ENCODE results near the gene RNF208. TPM values are rescaled to one million over a fixed set of nuclear protein-coding genes. Genes with fewer than 3 reads are reported as not detected.
A peak's percentile ranks its signal among the peaks of the same experiment; 100 is the strongest.
"Not testable (repeated sequence)": the region's sequence is repeated elsewhere in the genome, so short reads cannot be mapped to it uniquely, and the experiment has no call there.

The RNF208 gene
- polyA plus RNA-seq, 3 donors: 1.5 TPM; not detected in 2

- H3K4me3 ChIP-seq (replicated peaks in 1 of 3; ENCODE audit: low read depth in 2 of 3, low read length in 3 of 3); H3K9ac ChIP-seq (ENCODE audit: insufficient read depth, low read length, poor library complexity, severe bottlenecking); H3K27me3 Mint-ChIP-seq (ENCODE audit: low read depth in 3 of 3); intact Hi-C loops (cut with micrococcal nuclease); H2AFZ ChIP-seq (ENCODE audit: insufficient read depth, low read depth, low read length, poor library complexity, severe bottlenecking); H3K27ac ChIP-seq (ENCODE audit: low read depth in 1 of 2, low read length in 2 of 2); H3K27me3 ChIP-seq (ENCODE audit: control insufficient read depth in 2 of 2, insufficient read depth in 2 of 2, low read length in 2 of 2); H3K9me3 Mint-ChIP-seq; H3K4me1 ChIP-seq (ENCODE audit: control insufficient read depth in 1 of 2, insufficient read depth in 2 of 2, low read length in 2 of 2); H3K4me2 ChIP-seq (replicated peaks; ENCODE audit: extremely low read depth, low read length, poor library complexity, severe bottlenecking); H3K27ac Mint-ChIP-seq; H3K4me3 Mint-ChIP-seq; H3K4me1 Mint-ChIP-seq; DNase-seq; H3K79me2 ChIP-seq (ENCODE audit: insufficient read depth, low read length); H3K9me3 ChIP-seq (replicated peaks in 1 of 2; ENCODE audit: control insufficient read depth in 1 of 2, insufficient read depth in 1 of 2, low read length in 2 of 2): not testable (repeated sequence)
- peaks cover 31 to 73% of the 10 kb centered on the region in 2 donors for H3K36me3 Mint-ChIP-seq
- peaks cover 42 to 55% of the 10 kb centered on the region in 2 donors for H3K36me3 ChIP-seq (replicated peaks in 1 of 2; ENCODE audit: control insufficient read depth in 1 of 2, insufficient read depth in 2 of 2, low read length in 2 of 2)
- TF ChIP-seq, protein P1, sequence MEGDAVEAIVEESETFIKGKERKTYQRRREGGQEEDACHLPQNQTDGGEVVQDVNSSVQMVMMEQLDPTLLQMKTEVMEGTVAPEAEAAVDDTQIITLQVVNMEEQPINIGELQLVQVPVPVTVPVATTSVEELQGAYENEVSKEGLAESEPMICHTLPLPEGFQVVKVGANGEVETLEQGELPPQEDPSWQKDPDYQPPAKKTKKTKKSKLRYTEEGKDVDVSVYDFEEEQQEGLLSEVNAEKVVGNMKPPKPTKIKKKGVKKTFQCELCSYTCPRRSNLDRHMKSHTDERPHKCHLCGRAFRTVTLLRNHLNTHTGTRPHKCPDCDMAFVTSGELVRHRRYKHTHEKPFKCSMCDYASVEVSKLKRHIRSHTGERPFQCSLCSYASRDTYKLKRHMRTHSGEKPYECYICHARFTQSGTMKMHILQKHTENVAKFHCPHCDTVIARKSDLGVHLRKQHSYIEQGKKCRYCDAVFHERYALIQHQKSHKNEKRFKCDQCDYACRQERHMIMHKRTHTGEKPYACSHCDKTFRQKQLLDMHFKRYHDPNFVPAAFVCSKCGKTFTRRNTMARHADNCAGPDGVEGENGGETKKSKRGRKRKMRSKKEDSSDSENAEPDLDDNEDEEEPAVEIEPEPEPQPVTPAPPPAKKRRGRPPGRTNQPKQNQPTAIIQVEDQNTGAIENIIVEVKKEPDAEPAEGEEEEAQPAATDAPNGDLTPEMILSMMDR (IDR thresholded peaks at IDR 0.05): peak; percentile 59
- peaks cover 24% of the 10 kb centered on the region for H4K20me1 ChIP-seq (ENCODE audit: insufficient read depth, low read length)
- WGBS (ENCODE audit: insufficient coverage): 100% methylated on average over 3 of the region's 15 CpGs
Measured at GRCh38 chr9:137262173-137262908, 40.3 kb upstream of the RNF208 start.

DNA sequence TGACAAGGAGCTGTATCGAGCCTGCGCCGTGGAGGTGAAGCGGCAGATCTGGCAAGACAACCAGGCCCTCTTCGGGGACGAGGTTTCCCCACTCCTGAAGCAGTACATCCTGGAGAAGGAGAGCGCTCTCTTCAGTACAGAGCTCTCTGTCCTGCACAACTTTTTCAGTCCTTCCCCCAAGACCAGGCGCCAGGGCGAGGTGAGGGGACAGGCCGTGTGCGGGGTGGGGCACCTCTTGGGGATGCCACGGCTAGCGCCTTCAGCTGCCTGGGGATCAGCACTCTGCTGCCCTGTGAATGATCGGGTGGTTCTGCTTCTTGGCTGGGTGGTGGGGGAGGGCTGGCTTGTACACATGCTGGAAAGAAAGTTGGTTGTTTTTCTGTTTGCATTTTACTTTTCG lies 34.8 kb upstream of the RNF208 start:
- no peak for DNase-seq
- Mint-ChIP-seq H3K27me3 (ENCODE audit: low read depth in 3 of 3) (peaks cover 0 to 6% (median 6%) of the 10 kb centered on the region in 3 donors), H3K4me3 (no peak overlapping the region), H3K27ac (peak overlapping the region in 1 of 7 donors; percentile 28), H3K36me3 (peaks cover 19 to 40% of the 10 kb centered on the region in 2 donors), H3K9me3 (peaks cover 0 to 3% (median 0%) of the 10 kb centered on the region in 7 donors), H3K4me1 (peaks cover 18% of the 10 kb centered on the region)
- WGBS (ENCODE audit: insufficient coverage): 96% methylated on average over 9 of the region's 15 CpGs
- TF ChIP-seq, protein P1 (IDR thresholded peaks at IDR 0.05): no peak
- H3K27me3 ChIP-seq (ENCODE audit: control insufficient read depth in 2 of 2, insufficient read depth in 2 of 2, low read length in 2 of 2): no peaks in the 10 kb centered on the region
- H3K4me2 ChIP-seq (replicated peaks; ENCODE audit: extremely low read depth, low read length, poor library complexity, severe bottlenecking): peak overlapping the region; percentile 98
- H3K36me3 ChIP-seq (replicated peaks in 1 of 2; ENCODE audit: control insufficient read depth in 1 of 2, insufficient read depth in 2 of 2, low read length in 2 of 2): peaks cover 12 to 21% of the 10 kb centered on the region in 2 donors
- peaks cover 25% of the 10 kb centered on the region for H4K20me1 ChIP-seq (ENCODE audit: insufficient read depth, low read length)
- no peak overlapping the region for H3K4me3 ChIP-seq (replicated peaks in 1 of 3; ENCODE audit: low read depth in 2 of 3, low read length in 3 of 3)
- no peak overlapping the region for H2AFZ ChIP-seq (ENCODE audit: insufficient read depth, low read depth, low read length, poor library complexity, severe bottlenecking)
- H3K9me3 ChIP-seq (replicated peaks in 1 of 2; ENCODE audit: control insufficient read depth in 1 of 2, insufficient read depth in 1 of 2, low read length in 2 of 2): no peaks in the 10 kb centered on the region
- no peak overlapping the region for H3K27ac ChIP-seq (ENCODE audit: low read depth in 1 of 2, low read length in 2 of 2)
- peaks cover 19% of the 10 kb centered on the region for H3K79me2 ChIP-seq (ENCODE audit: insufficient read depth, low read length)
- H3K9ac ChIP-seq (ENCODE audit: insufficient read depth, low read length, poor library complexity, severe bottlenecking): no peak overlapping the region
- H3K4me1 ChIP-seq (ENCODE audit: control insufficient read depth in 1 of 2, insufficient read depth in 2 of 2, low read length in 2 of 2): peaks cover 19 to 27% of the 10 kb centered on the region in 2 donors
- intact Hi-C loops (cut with micrococcal nuclease): no loop called here
